Right ventricle myocardium superior (tissue), 1 donor: ENCODE results near the gene DPP9. TPM values are rescaled to one million over a fixed set of nuclear protein-coding genes. Genes with fewer than 3 reads are reported as not detected.
A peak's percentile ranks its signal among the peaks of the same experiment; 100 is the strongest.

Experiments used
- ATAC-seq: fragments of 200-7000 bp; cut with Tn5 transposase; one replicate; pipeline ENCODE4 v1.9.1; 2020; ENCODE audit warnings: mild to moderate bottlenecking; ENCODE audit not compliant: poor library complexity
- DNase-seq: peaks from one replicate; pipeline ENCODE4 v3.0.0-alpha.2; 2020
- intact Hi-C: fragments of 100-400 bp; cut with DNase I; formaldehyde crosslinking; loops from one replicate; pipeline ENCODE4 v1.11.2; 2022
- total RNA-seq: library from RNA; stranded (reverse); fragmentation: NEBNext Ultra II Directional; extraction: Animal tissue kit (Norgen Biotek cat#: 25700); gene quantifications from one replicate; pipeline ENCODE4 v1.2.1, GENCODE V29; 2021
- donor health status: DM: no; HTN: yes; CAD: no; lungs with severe emphysema.

The DPP9 gene
- total RNA-seq, 1 donor from 2014 or later = 54.0 TPM

GRCh38 chr19:4744451-4745174 is 21.0 kb upstream of the DPP9 start:
- ATAC-seq (peak; percentile 87), DNase-seq (no peak)
- intact Hi-C loops = no loop called here

DNA sequence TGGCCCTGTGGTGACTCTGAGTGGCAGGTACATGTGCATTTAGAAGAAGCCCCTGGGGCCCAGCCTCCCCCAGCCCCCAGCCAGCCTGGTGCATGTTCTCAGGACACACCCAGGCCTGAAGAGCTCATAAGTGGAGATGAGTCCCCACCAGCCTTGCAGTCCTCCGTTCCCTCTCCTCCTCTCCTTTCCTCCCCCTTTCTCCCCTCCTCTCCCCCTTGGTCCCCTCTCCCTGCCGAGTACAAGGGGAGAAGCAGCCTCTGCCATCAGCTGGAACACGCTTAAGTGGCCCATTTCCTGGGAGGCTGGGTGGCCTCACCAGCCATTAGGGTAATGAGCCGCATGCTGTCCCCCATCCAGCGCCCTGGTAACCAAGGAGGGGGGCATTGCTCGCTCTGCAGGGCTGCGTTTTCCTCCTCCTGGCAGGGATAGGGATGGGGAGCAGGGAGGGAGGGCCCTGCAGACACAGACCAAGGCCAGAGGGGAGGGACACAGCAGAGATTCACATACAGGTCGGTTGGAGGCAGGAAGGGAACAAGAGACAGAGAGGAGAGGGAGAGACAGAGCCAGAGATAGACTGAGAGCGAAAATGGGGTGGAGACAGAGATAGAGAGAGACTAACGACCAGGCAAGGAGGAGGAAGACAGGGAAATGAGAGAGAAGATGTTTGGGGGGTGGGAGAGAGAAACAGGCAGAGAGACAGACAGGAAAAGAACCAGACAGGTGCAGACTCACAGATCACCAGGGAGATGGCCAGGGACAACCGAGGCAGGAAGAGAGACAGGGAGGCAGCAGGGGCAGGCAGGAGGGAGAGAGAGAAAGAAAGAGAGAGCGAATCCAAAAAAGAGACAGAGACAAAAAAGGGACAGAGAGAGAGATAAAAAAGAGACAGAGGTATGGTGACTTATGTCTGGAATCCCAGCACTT is 19.3 kb upstream of the DPP9 start:
- peak; percentile 35 for ATAC-seq
- no peak for DNase-seq
- intact Hi-C loops = no loop called here

GRCh38 chr19:4740092-4740491 is 16.4 kb upstream of the DPP9 start:
- ATAC-seq (no peak), DNase-seq (no peak)
- intact Hi-C loops = no loop called here

GRCh38 chr19:4738734-4739133 is 15.1 kb upstream of the DPP9 start:
- ATAC-seq = no peak
- intact Hi-C loops = no loop called here
- no peak for DNase-seq

GRCh38 chr19:4737955-4738600 is 14.4 kb upstream of the DPP9 start:
- DNase-seq = no peak
- intact Hi-C loops = no loop called here
- no peak for ATAC-seq

GRCh38 chr19:4733755-4734345 is 10.2 kb upstream of the DPP9 start:
- DNase-seq (no peak), ATAC-seq (no peak)
- intact Hi-C loops = loop anchor here (5.0 kb wide), 2 partner anchors 53 to 68 kb away; no protein-coding TSS in a partner anchor

GRCh38 chr19:4732680-4733114 is 9.1 kb upstream of the DPP9 start:
- intact Hi-C loops = loop anchor here (5.0 kb wide), 2 partner anchors 55 to 70 kb away; no protein-coding TSS in a partner anchor
- ATAC-seq = peak; percentile 94
- no peak for DNase-seq

- intact Hi-C loops = loop anchor here (5.0 kb wide), 2 partner anchors 57 to 72 kb away; no protein-coding TSS in a partner anchor
- peak; percentile 36 for ATAC-seq
- DNase-seq = no peak
These were observed 7.1 kb upstream of the DPP9 start for GRCh38 chr19:4730740-4731171.

- ATAC-seq = no peak
- intact Hi-C loops = no loop called here
These were observed 5.2 kb upstream of the DPP9 start for GRCh38 chr19:4728871-4729270.

DNA sequence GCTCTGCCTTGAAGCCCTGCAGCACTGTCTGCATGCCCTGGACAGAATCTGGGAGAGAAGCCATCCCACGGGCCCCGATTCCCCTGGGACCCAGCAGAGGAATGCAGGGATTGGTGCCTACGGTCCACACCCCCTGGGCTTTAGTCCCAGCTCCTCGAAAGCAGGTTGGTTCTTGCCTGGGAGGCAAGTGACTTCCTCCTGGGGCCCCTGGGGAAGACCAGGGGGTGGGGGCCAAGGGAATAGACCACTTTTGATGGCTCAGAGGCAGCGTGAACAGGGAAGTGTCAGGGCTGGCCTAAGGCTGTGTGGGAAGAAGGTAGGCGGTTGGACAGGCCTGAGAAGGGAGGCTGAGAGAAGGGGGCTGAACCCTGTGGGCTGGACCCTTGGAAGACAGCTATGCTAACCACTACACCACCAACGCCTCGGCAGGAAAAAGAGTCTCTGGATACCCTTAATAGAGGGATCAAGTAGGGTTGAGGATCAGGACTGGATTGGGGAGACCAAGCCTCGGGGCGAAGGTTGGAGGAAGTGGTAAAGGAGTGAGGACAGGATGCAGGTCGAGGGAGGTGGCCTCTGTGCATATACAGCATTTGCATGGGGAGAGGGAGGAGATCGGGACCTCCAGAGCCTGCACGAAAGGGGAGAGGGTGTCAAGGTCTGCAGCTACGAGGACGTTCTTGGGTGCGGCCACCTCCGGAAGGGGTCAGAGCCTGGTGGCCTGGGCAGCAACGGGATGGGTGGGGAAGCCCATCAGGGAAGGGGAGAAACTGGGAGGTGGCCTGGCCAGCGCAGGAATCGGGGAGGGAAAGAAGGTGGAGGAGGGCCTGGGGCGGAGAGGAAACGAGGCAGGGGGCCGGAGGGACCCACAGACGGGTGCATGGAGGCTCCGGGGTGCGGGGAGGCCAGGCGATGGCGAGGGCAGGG is 709 bp downstream of the DPP9 start:
- DNase-seq = peak; percentile 41
- intact Hi-C loops = no loop called here

More at GRCh38 chr19:4728871-4729270, 5.2 kb upstream of the DPP9 start:
- no peak for DNase-seq

GRCh38 chr19:4721196-4721595 is 2.4 kb downstream of the DPP9 start:
- intact Hi-C loops = no loop called here
- ATAC-seq = no peak
- DNase-seq = no peak

More for the DNA sequence above, 709 bp downstream of the DPP9 start:
- no peak for ATAC-seq

DNA sequence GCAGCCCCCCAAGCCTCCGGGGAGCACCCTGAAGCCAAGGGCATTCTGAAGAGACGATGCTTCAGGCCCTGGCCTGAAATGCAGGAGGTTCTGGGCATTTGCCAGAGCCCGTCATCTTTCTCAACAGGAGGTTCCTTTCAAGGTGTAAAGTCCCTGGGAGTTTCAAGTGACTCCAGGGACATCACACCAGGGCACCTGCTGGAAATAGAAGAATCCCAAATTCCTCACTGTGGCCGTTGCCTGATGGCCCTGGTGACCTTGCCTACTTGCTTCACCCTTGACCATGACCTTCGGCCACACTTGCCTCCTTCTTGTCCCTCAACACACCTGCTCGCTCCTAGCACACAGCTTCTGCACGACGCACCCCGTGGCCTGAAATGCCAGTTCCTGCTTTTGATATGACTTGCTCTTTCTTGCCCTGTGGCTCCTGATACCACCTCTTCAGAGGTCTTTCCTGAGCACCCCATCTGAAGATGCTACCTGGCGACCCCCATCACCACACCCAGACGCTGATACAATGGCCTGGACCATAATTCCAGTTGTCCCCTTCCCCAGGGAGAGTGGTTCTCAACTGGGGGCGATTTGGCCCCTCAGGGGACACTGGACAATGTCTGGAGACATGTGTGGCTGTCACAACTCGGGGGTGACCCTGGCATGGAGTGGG is 3.5 kb downstream of the DPP9 start:
- intact Hi-C loops = no loop called here
- DNase-seq (no peak), ATAC-seq (no peak)

- ATAC-seq (no peak), DNase-seq (no peak)
- intact Hi-C loops = no loop called here
These were observed 4.2 kb downstream of the DPP9 start for GRCh38 chr19:4719499-4719866.

- DNase-seq (no peak), ATAC-seq (no peak)
- intact Hi-C loops = no loop called here
These were observed 5.5 kb downstream of the DPP9 start for GRCh38 chr19:4717966-4718701.

GRCh38 chr19:4717191-4717965 is 6.3 kb downstream of the DPP9 start:
- intact Hi-C loops = no loop called here
- no peak for DNase-seq
- no peak for ATAC-seq
